GM12873 (cell line): ENCODE results near the gene CCNYL1.

Experiments used
- CTCF ChIP-seq: IDR thresholded peaks from 2 replicates; pipeline ENCODE4 v1.5.1; 2012; ENCODE audit warnings: low read depth, mild to moderate bottlenecking, moderate library complexity, low read length, control low read depth; ENCODE audit not compliant: insufficient read depth; ENCODE audit errors: missing control alignments

The CCNYL1 gene

GRCh38 chr2:207760453-207760852 lies 49.0 kb downstream of the CCNYL1 start:
- TF ChIP-seq CTCF: no peak

GRCh38 chr2:207762146-207762545 lies 50.7 kb downstream of the CCNYL1 start:
- no peak for TF ChIP-seq CTCF

GRCh38 chr2:207763303-207763917 lies 52.0 kb downstream of the CCNYL1 start:
- no peak for TF ChIP-seq CTCF

GRCh38 chr2:207764096-207764630 lies 52.7 kb downstream of the CCNYL1 start:
- TF ChIP-seq CTCF: no peak

GRCh38 chr2:207765547-207765946 lies 54.1 kb downstream of the CCNYL1 start:
- no peak for TF ChIP-seq CTCF

GRCh38 chr2:207766041-207766551 lies 54.7 kb downstream of the CCNYL1 start:
- no peak for TF ChIP-seq CTCF

GRCh38 chr2:207766697-207767460 lies 55.4 kb downstream of the CCNYL1 start:
- no peak for TF ChIP-seq CTCF
